Fibroblast of villous mesenchyme (primary cell): ENCODE results near the gene GALNT14. TPM values are rescaled to one million over a fixed set of nuclear protein-coding genes. Genes with fewer than 3 reads are reported as not detected.
"Not testable (repeated sequence)": the region's sequence is repeated elsewhere in the genome, so short reads cannot be mapped to it uniquely, and the experiment has no call there.

Source experiments
- DNase-seq: peaks from one replicate; pipeline ENCODE4 v3.0.0-alpha.2; 2010; ENCODE audit warnings: low read depth
- H3K4me3 ChIP-seq: 2 replicates; pipeline ENCODE4 v1.5.1; 2011; ENCODE audit warnings: low read depth, mild to moderate bottlenecking, low read length
- total RNA-seq: library from RNA; depleted of rRNA; stranded (reverse); fragments of >200 nt; gene quantifications from 2 replicates; pipeline ENCODE4 v1.2.3, GENCODE V29; 2012
- TF ChIP-seq, protein P1 (sequence below): IDR thresholded peaks from 2 replicates; pipeline ENCODE4 v1.5.1; 2012; ENCODE audit warnings: low read depth, mild to moderate bottlenecking, low read length; ENCODE audit not compliant: insufficient read depth

GALNT14 gene, protein sequence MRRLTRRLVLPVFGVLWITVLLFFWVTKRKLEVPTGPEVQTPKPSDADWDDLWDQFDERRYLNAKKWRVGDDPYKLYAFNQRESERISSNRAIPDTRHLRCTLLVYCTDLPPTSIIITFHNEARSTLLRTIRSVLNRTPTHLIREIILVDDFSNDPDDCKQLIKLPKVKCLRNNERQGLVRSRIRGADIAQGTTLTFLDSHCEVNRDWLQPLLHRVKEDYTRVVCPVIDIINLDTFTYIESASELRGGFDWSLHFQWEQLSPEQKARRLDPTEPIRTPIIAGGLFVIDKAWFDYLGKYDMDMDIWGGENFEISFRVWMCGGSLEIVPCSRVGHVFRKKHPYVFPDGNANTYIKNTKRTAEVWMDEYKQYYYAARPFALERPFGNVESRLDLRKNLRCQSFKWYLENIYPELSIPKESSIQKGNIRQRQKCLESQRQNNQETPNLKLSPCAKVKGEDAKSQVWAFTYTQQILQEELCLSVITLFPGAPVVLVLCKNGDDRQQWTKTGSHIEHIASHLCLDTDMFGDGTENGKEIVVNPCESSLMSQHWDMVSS
- total RNA-seq = under 0.01 TPM in 1 of 2 replicates, not detected in the other

DNA sequence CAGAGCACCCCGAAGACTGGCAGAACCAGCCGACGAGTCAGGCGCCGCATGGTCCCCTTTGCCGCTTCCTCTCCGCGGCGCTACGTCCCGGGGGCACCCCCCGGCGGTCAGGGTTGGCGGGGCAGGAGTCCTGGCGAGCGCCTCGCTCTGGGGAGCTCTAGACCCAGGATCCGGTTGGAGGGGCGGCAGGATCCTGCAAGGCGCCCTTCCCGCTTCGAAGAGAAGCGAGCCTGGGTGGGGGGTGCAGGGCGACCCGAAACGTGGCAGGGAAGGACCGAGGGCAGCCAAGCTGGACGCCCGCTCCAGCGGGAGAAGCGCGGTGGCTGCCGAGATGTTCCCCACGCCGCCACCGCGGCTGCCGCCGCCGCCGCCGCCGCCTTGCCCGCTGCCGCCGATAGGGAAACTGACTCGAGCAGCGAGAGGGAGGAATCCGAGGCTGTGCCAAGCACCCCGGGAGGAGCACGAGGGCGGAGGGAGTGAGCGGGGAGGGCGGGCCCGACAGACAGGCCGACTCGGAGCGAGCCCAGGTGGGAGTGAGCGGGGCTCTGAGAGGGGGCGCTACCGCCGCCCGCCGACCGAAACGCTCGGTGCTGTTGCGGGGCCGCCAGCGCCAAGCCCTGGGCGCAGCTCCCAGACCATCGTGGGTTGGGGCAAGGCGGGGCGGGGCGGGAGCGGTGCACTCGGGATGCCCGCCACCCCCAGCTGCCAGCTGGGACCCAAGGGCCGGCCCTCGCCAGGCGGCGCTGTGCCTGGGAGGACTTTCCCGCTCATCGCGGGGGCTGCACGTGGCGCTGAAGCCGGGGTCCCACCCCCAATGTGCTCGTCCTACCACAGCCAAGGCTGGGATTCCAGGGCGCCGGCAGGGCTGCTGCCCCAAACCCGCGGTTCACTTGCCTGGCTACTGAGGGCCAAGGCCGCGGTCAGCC is at the start of gene GALNT14:
Gene GALNT14 (minus strand): TSS at position 404 of the 926 bp plus-strand sequence. CDS start 354 bp downstream, at position 50.
- TF ChIP-seq, protein P1, sequence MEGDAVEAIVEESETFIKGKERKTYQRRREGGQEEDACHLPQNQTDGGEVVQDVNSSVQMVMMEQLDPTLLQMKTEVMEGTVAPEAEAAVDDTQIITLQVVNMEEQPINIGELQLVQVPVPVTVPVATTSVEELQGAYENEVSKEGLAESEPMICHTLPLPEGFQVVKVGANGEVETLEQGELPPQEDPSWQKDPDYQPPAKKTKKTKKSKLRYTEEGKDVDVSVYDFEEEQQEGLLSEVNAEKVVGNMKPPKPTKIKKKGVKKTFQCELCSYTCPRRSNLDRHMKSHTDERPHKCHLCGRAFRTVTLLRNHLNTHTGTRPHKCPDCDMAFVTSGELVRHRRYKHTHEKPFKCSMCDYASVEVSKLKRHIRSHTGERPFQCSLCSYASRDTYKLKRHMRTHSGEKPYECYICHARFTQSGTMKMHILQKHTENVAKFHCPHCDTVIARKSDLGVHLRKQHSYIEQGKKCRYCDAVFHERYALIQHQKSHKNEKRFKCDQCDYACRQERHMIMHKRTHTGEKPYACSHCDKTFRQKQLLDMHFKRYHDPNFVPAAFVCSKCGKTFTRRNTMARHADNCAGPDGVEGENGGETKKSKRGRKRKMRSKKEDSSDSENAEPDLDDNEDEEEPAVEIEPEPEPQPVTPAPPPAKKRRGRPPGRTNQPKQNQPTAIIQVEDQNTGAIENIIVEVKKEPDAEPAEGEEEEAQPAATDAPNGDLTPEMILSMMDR = peak; percentile 34
- DNase-seq = peak; percentile 8
- peak within 1 kb of the TSS; percentile 48 for H3K4me3 ChIP-seq

DNA sequence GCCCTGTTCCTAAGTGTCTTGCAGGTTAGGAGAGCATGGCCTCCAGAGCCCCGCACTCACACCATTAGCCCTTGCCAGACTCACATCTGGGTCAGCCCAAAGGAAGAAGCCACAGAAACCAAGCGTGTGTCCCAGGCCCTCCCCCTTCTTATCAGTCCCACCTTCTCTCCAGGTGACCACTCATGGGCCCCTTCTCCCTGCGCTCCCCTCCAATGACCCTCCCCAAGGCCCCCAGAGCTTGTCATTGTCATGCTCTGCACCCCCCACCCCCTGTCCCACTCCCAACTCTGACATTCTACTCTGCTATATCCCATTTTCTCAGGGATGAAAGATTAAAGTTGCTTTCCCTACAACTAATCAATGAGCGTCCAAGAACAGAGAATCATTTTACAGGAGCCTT is 48.9 kb upstream of the GALNT14 start:
- no peak overlapping the region for H3K4me3 ChIP-seq
- TF ChIP-seq, protein P1 = no peak
- no peak for DNase-seq

DNA sequence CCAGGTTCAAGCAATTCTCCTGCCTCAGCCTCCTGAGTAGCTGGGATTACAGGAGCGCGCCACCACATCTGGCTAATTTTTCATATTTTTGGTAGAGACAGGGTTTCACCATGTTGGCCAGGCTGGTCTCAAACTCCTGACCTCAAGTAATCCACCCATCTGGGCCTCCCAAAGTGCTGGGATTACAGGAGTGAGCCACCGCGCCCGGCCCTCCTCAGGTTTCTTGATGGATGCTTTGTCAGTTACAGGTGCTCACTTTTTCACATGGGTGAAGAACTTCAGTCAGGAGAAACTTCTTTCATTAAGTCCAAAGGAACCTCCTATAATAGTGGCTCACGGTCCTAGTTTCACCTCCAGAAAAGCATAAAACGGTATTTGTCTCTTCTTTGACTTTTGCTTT is 45.7 kb upstream of the GALNT14 start:
- not testable (repeated sequence) for H3K4me3 ChIP-seq, DNase-seq

DNA sequence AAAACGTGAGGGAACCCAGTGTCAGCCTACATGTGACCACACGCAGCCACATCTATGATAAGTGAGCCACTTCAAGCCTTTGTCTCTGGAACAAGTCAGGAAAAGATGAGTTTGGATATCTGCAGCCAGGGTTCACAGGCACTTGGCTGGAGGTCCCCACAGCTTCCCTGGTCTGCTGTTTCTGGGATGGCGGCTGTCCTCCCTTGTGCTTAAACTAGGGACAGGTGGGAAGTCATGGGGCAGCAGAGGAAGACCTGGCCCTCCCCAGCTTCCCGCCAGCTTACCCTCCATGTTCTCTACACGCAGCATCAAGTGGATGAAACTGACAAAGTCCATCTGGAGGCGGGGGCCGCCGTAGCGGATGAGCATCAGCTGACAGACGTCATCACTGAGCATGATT is 38.5 kb upstream of the GALNT14 start:
- DNase-seq = no peak
- no peak overlapping the region for H3K4me3 ChIP-seq
- TF ChIP-seq, protein P1 = no peak

DNA sequence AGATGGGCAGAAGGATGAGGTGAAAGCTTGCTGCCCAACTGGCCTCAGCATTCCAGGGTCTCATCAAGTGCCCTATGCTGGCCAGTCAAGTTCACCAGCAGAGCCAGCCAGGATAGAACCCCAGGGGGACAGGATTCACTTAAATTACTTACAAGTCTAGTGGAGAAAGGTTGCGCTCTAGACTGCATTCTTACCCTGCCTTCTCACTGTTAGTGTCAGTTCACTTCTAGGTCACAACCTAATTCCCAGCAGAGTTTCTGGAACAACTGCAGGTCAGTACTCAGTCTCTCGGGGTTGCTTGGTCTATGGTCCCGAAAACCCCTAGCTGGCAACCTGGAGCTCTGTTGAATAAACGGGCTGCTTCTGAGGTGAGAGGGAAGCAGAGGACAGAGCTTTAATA is 32.9 kb upstream of the GALNT14 start:
- TF ChIP-seq, protein P1 = no peak
- no peak overlapping the region for H3K4me3 ChIP-seq
- no peak for DNase-seq

DNA sequence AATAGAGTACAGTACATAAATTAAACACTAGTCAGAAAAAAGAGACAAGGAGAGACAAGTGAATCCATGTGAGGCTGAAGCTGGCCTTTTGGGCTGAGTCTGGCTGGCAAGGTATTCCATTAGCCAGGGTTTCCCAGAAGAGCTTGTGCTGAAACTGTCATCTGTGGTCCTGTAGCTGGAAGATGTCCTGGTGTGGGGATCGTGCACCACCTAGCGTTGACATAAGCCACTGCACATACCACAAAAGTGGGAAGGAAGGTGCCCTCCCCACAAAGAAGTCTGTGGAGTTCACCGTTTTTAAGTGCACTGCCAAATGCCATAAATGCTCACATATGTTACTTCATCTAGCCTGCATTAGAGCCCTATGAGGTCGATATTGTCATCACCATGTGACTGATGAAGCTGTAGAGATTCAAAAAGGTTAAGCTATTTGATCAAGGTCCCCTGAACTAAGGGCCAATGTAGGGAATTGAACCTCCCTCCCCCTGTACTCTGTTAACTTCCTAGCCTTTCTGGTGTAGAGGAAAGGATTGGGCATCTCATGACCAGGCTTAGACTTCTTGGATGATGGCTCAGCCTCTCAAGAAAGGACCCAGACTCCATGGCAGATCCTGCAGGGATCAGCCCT is 31.9 kb upstream of the GALNT14 start:
- DNase-seq = peak; percentile 55
- TF ChIP-seq, protein P1 = peak; percentile 92
- H3K4me3 ChIP-seq = no peak overlapping the region
